ENCODE results near the gene FANCD2. TPM values are rescaled to one million over a fixed set of nuclear protein-coding genes. Genes with fewer than 3 reads are reported as not detected.

FANCD2 gene
- total and polyA plus RNA-seq, 2 experiments from 2014 or later = 61.5 to 71.6 TPM

GRCh38 chr3:10000686-10001085 lies 25.6 kb upstream of the FANCD2 start (continued):
- no peak for TF ChIP-seq ETS1 (IDR thresholded peaks at IDR 0.05)
- TF ChIP-seq CTCF (conservative IDR thresholded peaks at IDR 0.05; ENCODE audit: low read depth in 2 of 2) = no peak
- TF ChIP-seq EZH2phosphoT487 (IDR thresholded peaks at IDR 0.05; ENCODE audit: unreplicated experiment) = no peak
- no peak for TF ChIP-seq NANOG (IDR thresholded peaks at IDR 0.05; ENCODE audit: borderline replicate concordance)
- no peak for TF ChIP-seq POLR2AphosphoS5 (IDR thresholded peaks at IDR 0.05; ENCODE audit: low read depth)
- no peak for TF ChIP-seq STAT1 (IDR thresholded peaks at IDR 0.05; ENCODE audit: unreplicated experiment)
- no peak for TF ChIP-seq ZNF331 (CRISPR knock-in tag; IDR thresholded peaks at IDR 0.05; ENCODE audit: low read depth)

- no peak for DNase-seq (ENCODE audit: low spot score)
- Mint-ChIP-seq H3K4me1 (peaks cover 7% of the 10 kb centered on the region; the same call in 2 of the 3 replicates), H3K36me3 (ENCODE audit: low read depth) (peaks cover 51% of the 10 kb centered on the region), H3K27ac (no peak overlapping the region), H3K4me3 (no peak overlapping the region), H3K27me3 (ENCODE audit: insufficient read depth, low read depth, poor library complexity) (peaks cover 16% of the 10 kb centered on the region), H3K9me3 (no peaks in the 10 kb centered on the region)
- Histone ChIP-seq H3K27me3 (ENCODE audit: insufficient read depth) (no peaks in the 10 kb centered on the region), H2AFZ (no peak overlapping the region), H3K27ac (ENCODE audit: low read depth) (no peak overlapping the region), H3K4me2 (no peak overlapping the region), H3K4me1 (ENCODE audit: insufficient read depth) (no peaks in the 10 kb centered on the region), H3K4me3 (no peak overlapping the region), H4K20me1 (replicated peaks; ENCODE audit: insufficient read depth) (peaks cover 41% of the 10 kb centered on the region), H3K9me2 (ENCODE audit: insufficient read depth) (no peaks in the 10 kb centered on the region), H3K79me2 (replicated peaks; ENCODE audit: insufficient read depth) (peaks cover 21% of the 10 kb centered on the region), H3F3A (replicated peaks; ENCODE audit: low read depth) (no peaks in the 10 kb centered on the region), H3K36me3 (ENCODE audit: insufficient read depth) (peaks cover 17% of the 10 kb centered on the region; the same call in 1 of the 2 replicates)
- TF ChIP-seq NANOG (IDR thresholded peaks at IDR 0.05; ENCODE audit: borderline replicate concordance) = no peak
- no peak for TF ChIP-seq ZNF331 (CRISPR knock-in tag; IDR thresholded peaks at IDR 0.05; ENCODE audit: low read depth)
- TF ChIP-seq CREB1 (CRISPR knock-in tag; IDR thresholded peaks at IDR 0.05; ENCODE audit: low read depth) = no peak
- no peak for TF ChIP-seq EZH2phosphoT487 (IDR thresholded peaks at IDR 0.05; ENCODE audit: unreplicated experiment)
- no peak for TF ChIP-seq ZNF462 (CRISPR knock-in tag; IDR thresholded peaks at IDR 0.05)
- no peak for ATAC-seq
Observed at GRCh38 chr3:10002951-10003350, 23.3 kb upstream of the FANCD2 start.
